Measurements from ENCODE around the gene KPNA6. TPM values are rescaled to one million over a fixed set of nuclear protein-coding genes. Genes with fewer than 3 reads are reported as not detected.
A peak's percentile ranks its signal among the peaks of the same experiment; 100 is the strongest.

KPNA6 gene
- total and polyA plus RNA-seq, 3 experiments from 2014 or later: 29.3 to 96.7 (median 91.8) TPM

DNA sequence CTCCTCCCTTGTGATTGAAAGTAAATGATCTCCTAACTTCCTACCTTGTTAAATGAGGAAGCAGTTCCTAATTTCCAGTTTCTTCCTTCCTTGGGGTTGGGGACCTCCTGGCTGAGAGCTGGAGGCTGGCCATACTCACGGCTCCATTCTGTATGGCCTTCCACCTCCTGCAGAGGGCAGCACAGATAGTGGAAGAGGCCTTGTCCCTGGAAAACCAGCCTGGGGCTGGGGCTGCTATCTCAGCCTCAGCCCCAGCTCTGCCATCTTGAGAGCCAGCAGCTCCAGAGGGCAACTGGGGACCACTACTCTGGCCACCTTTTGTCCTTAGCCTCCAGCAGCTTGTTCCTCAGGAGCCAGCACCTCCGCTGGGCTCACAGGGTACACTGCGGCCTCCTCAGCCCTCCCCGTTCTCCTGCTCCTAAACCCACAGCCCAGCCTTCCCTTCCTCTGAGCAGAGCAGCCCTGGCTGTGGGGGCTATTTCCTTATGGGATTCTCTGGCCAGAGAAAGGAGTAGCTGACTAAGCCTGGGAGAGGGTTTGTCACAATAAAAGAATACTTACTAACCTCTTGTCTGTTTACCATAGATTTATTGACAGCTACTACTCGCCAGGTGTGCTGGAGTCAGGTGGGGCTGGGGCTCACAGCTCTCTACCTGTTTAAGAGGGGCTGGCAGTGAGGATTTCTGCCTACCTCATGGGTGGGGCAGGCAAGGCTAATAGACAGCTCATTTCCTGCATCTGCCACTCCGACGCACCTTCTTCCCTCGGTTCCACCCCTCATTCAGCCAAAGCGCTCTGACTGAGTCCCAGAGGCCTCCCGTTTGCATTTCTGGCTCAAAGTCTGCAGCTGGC is 108.0 kb downstream of the KPNA6 start:
- no peak overlapping the region for H3K27ac ChIP-seq (ENCODE audit: low read depth, low read length)
- peak; percentile 32 to 66 (median 38) for DNase-seq
- peaks cover 14% of the 10 kb centered on the region for H3K4me1 ChIP-seq (ENCODE audit: insufficient read depth, low read length)
- Mint-ChIP-seq H3K36me3 (peaks cover 0 to 46% (median 5%) of the 10 kb centered on the region in 3 donors), H3K4me3 (peak overlapping the region in 1 of 7 donors; percentile 18), H3K27ac (peak overlapping the region in 7 of 8 donors; percentile 12 to 72 (median 33)), H3K4me1 (peaks cover 6 to 20% (median 20%) of the 10 kb centered on the region in 3 donors), H3K9me3 (no peaks in the 10 kb centered on the region), H3K27me3 (no peaks in the 10 kb centered on the region)
- H3K9me3 ChIP-seq (ENCODE audit: low read length): no peaks in the 10 kb centered on the region
- no peak overlapping the region for H3K4me3 ChIP-seq (ENCODE audit: low read length)
- ChIA-PET CTCF (interaction anchor here (0.6 to 6.6 kb wide), 38 partner anchors 9 to 209 kb away, joined by 3 to 40 read pairs (median 5); partner anchors contain the start of genes BSDC1, CCDC28B, FAM167B and FAM229A), POLR2A (interaction anchor here (0.5 to 1.4 kb wide), 5 partner anchors 10 to 131 kb away, joined by 3 to 5 read pairs (median 3); partner anchors contain the start of genes IQCC, LCK and MARCKSL1)
- H3K36me3 ChIP-seq (ENCODE audit: insufficient read depth, low read length): no peaks in the 10 kb centered on the region
- no peaks in the 10 kb centered on the region for H3K27me3 ChIP-seq (ENCODE audit: insufficient read depth, low read length, poor library complexity, severe bottlenecking)

DNA sequence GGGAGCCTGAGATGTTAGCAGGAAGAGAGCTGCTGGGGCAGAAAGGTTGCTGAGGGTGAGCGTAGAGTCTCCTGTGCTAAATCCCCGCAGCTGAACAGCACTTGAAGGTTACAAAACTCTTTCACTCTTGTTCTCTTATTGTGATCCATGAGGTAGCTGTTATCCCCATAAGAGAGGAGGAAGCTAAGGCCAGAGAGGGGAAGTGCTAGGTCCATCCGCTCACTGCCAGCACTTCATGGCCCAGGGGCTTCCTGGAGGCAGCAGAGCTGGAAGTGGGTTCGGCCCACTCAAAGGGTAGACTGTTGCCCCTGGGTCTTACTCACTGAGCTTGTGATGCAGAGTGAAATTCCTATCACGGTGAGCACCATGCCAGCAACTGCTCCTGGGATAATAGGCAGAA is 108.7 kb downstream of the KPNA6 start:
- H3K4me3 ChIP-seq (ENCODE audit: low read length): no peak overlapping the region
- H3K27ac Mint-ChIP-seq: peak overlapping the region in 1 of 8 donors; percentile 17
- no peak overlapping the region for H3K4me3 Mint-ChIP-seq
- no peaks in the 10 kb centered on the region for H3K27me3 ChIP-seq (ENCODE audit: insufficient read depth, low read length, poor library complexity, severe bottlenecking)
- peaks cover 0 to 46% (median 5%) of the 10 kb centered on the region in 3 donors for H3K36me3 Mint-ChIP-seq
- peaks cover 13 to 27% (median 27%) of the 10 kb centered on the region in 3 donors for H3K4me1 Mint-ChIP-seq
- no peaks in the 10 kb centered on the region for H3K9me3 ChIP-seq (ENCODE audit: low read length)
- POLR2A ChIA-PET: interaction anchor here (0.5 to 1.4 kb wide), 3 partner anchors 15 to 49 kb away, joined by 3 to 6 read pairs (median 3); partner anchors contain the start of gene LCK
- no peaks in the 10 kb centered on the region for H3K9me3 Mint-ChIP-seq
- CTCF ChIA-PET: interaction anchor here (0.9 to 6.6 kb wide), 25 partner anchors 8 to 208 kb away, joined by 3 to 40 read pairs (median 6); partner anchors contain the start of genes BSDC1, CCDC28B, FAM167B and FAM229A
- no peak for DNase-seq
- peaks cover 21% of the 10 kb centered on the region for H3K4me1 ChIP-seq (ENCODE audit: insufficient read depth, low read length)
- no peak overlapping the region for H3K27ac ChIP-seq (ENCODE audit: low read depth, low read length)
- no peaks in the 10 kb centered on the region for H3K36me3 ChIP-seq (ENCODE audit: insufficient read depth, low read length)
- H3K27me3 Mint-ChIP-seq: no peaks in the 10 kb centered on the region

GRCh38 chr1:32219022-32219421 is 111.2 kb downstream of the KPNA6 start:
- no peak for DNase-seq
- Mint-ChIP-seq H3K4me1 (peaks cover 30 to 51% (median 47%) of the 10 kb centered on the region in 3 donors), H3K27me3 (no peaks in the 10 kb centered on the region), H3K36me3 (peaks cover 0 to 61% (median 6%) of the 10 kb centered on the region in 3 donors), H3K9me3 (no peaks in the 10 kb centered on the region), H3K27ac (peak overlapping the region in 2 of 8 donors; percentile 50 to 98), H3K4me3 (peak overlapping the region in 1 of 7 donors; percentile 32)
- Histone ChIP-seq H3K4me3 (ENCODE audit: low read length) (no peak overlapping the region), H3K4me1 (ENCODE audit: insufficient read depth, low read length) (peaks cover 39% of the 10 kb centered on the region), H3K27me3 (ENCODE audit: insufficient read depth, low read length, poor library complexity, severe bottlenecking) (no peaks in the 10 kb centered on the region), H3K27ac (ENCODE audit: low read depth, low read length) (no peak overlapping the region), H3K9me3 (ENCODE audit: low read length) (no peaks in the 10 kb centered on the region), H3K36me3 (ENCODE audit: insufficient read depth, low read length) (peaks cover 6% of the 10 kb centered on the region)
- CTCF ChIA-PET: interaction anchor here (0.7 to 6.6 kb wide), 3 partner anchors 13 to 169 kb away, joined by 3 to 40 read pairs (median 3); partner anchors contain the start of genes FAM167B and IQCC
- POLR2A ChIA-PET: interaction anchor here (0.6 to 0.7 kb wide), 3 partner anchors 22 to 297 kb away, joined by 3 to 5 read pairs (median 4); partner anchors contain the start of gene TMEM39B

- Histone ChIP-seq H3K4me1 (ENCODE audit: insufficient read depth, low read length) (peaks cover 37% of the 10 kb centered on the region), H3K9me3 (ENCODE audit: low read length) (no peaks in the 10 kb centered on the region), H3K27me3 (ENCODE audit: insufficient read depth, low read length, poor library complexity, severe bottlenecking) (no peaks in the 10 kb centered on the region), H3K36me3 (ENCODE audit: insufficient read depth, low read length) (peaks cover 15% of the 10 kb centered on the region), H3K4me3 (ENCODE audit: low read length) (peak overlapping the region; percentile 98), H3K27ac (ENCODE audit: low read depth, low read length) (peak overlapping the region; percentile 99)
- POLR2A ChIA-PET: no interaction called here
- Mint-ChIP-seq H3K36me3 (peaks cover 0 to 57% (median 8%) of the 10 kb centered on the region in 3 donors), H3K27ac (peak overlapping the region; percentile 6 to 100 (median 98)), H3K4me3 (peak overlapping the region; percentile 96 to 99 (median 98)), H3K9me3 (no peaks in the 10 kb centered on the region), H3K4me1 (peaks cover 34 to 56% (median 49%) of the 10 kb centered on the region in 3 donors), H3K27me3 (no peaks in the 10 kb centered on the region)
- CTCF ChIA-PET: interaction anchor here (0.6 to 2.4 kb wide), 4 partner anchors 28 to 151 kb away, joined by 3 to 5 read pairs (median 3); no protein-coding TSS in a partner anchor
- no peak for DNase-seq
Observed at GRCh38 chr1:32220746-32221580, 113.1 kb downstream of the KPNA6 start.

GRCh38 chr1:32221581-32221979 is 113.7 kb downstream of the KPNA6 start:
- Histone ChIP-seq H3K27me3 (ENCODE audit: insufficient read depth, low read length, poor library complexity, severe bottlenecking) (no peaks in the 10 kb centered on the region), H3K36me3 (ENCODE audit: insufficient read depth, low read length) (peaks cover 15% of the 10 kb centered on the region), H3K9me3 (ENCODE audit: low read length) (no peaks in the 10 kb centered on the region), H3K27ac (ENCODE audit: low read depth, low read length) (peak overlapping the region; percentile 99), H3K4me3 (ENCODE audit: low read length) (peak overlapping the region; percentile 98), H3K4me1 (ENCODE audit: insufficient read depth, low read length) (peaks cover 31% of the 10 kb centered on the region)
- peaks cover 0 to 59% (median 8%) of the 10 kb centered on the region in 3 donors for H3K36me3 Mint-ChIP-seq
- ChIA-PET CTCF (interaction anchor here (2.4 kb wide), 1 partner anchor 27 kb away, joined by 5 read pairs; no protein-coding TSS in a partner anchor), POLR2A (interaction anchor here (0.6 kb wide), 1 partner anchor 114 kb away, joined by 3 read pairs; the partner anchor contains the start of gene MARCKSL1)
- peak overlapping the region; percentile 96 to 99 (median 98) for H3K4me3 Mint-ChIP-seq
- no peaks in the 10 kb centered on the region for H3K27me3 Mint-ChIP-seq
- no peak for DNase-seq
- no peaks in the 10 kb centered on the region for H3K9me3 Mint-ChIP-seq
- H3K4me1 Mint-ChIP-seq: peaks cover 34 to 56% (median 43%) of the 10 kb centered on the region in 3 donors
- peak overlapping the region; percentile 87 to 100 (median 99) for H3K27ac Mint-ChIP-seq

GRCh38 chr1:32221980-32222755 is 114.3 kb downstream of the KPNA6 start, which contains the start of the genes EIF3I and TMEM234:
TSS of gene EIF3I (plus strand) at chr1:32222407. CDS start at chr1:32222442, 35 bp downstream.
TSS of gene TMEM234 (minus strand) at chr1:32222353. CDS start at chr1:32222322, 31 bp downstream.
- Mint-ChIP-seq H3K27me3 (no peaks in the 10 kb centered on the region), H3K27ac (peak within 1 kb of the TSS; percentile 96 to 100 (median 99)), H3K4me3 (peak within 1 kb of the TSS; percentile 96 to 99 (median 98)), H3K9me3 (no peaks in the 10 kb centered on the region), H3K36me3 (peaks cover 0 to 55% (median 7%) of the 10 kb centered on the region in 3 donors), H3K4me1 (peaks cover 34 to 56% (median 43%) of the 10 kb centered on the region in 3 donors)
- Histone ChIP-seq H3K4me3 (ENCODE audit: low read length) (peak within 1 kb of the TSS; percentile 98), H3K4me1 (ENCODE audit: insufficient read depth, low read length) (peaks cover 31% of the 10 kb centered on the region), H3K27ac (ENCODE audit: low read depth, low read length) (peak within 1 kb of the TSS; percentile 99), H3K9me3 (ENCODE audit: low read length) (no peaks in the 10 kb centered on the region), H3K27me3 (ENCODE audit: insufficient read depth, low read length, poor library complexity, severe bottlenecking) (no peaks in the 10 kb centered on the region), H3K36me3 (ENCODE audit: insufficient read depth, low read length) (peaks cover 15% of the 10 kb centered on the region)
- DNase-seq: peak; percentile 84 to 95 (median 88)
- ChIA-PET POLR2A (interaction anchor here (0.6 to 1.4 kb wide), 2 partner anchors 69 to 114 kb away, joined by 3 to 4 read pairs; partner anchors contain the start of genes HDAC1 and MARCKSL1), CTCF (interaction anchor here (1.5 to 2.4 kb wide), 2 partner anchors 27 to 47 kb away, joined by 4 to 5 read pairs; no protein-coding TSS in a partner anchor)
